Choroid plexus epithelial cell (primary cell): ENCODE results near the gene MNX1.

Source experiments
- DNase-seq: peaks from one replicate; pipeline ENCODE4 v3.0.0-alpha.2; 2010; ENCODE audit warnings: low read depth
- H3K4me3 ChIP-seq: 2 replicates; pipeline ENCODE4 v1.5.1; 2011; ENCODE audit warnings: low read depth, mild to moderate bottlenecking, control low read depth, low read length, moderate library complexity
- CTCF ChIP-seq: conservative IDR thresholded peaks from 2 replicates; pipeline ENCODE4 v1.5.1; 2011; ENCODE audit warnings: low read depth, mild to moderate bottlenecking, control low read depth, inconsistent platforms, low read length, moderate library complexity

MNX1 gene

GRCh38 chr7:156989766-156990535 is 20.5 kb downstream of the MNX1 start:
- TF ChIP-seq CTCF: no peak
- no peak overlapping the region for H3K4me3 ChIP-seq
- DNase-seq: no peak

- H3K4me3 ChIP-seq: no peak overlapping the region
- TF ChIP-seq CTCF: no peak
- no peak for DNase-seq
Observed at GRCh38 chr7:156988343-156989185, 21.9 kb downstream of the MNX1 start.

GRCh38 chr7:156986378-156986777 is 24.1 kb downstream of the MNX1 start:
- DNase-seq: no peak
- no peak for TF ChIP-seq CTCF
- H3K4me3 ChIP-seq: no peak overlapping the region

- H3K4me3 ChIP-seq: no peak overlapping the region
- DNase-seq: no peak
- TF ChIP-seq CTCF: no peak
Observed at GRCh38 chr7:156985101-156985992, 25.1 kb downstream of the MNX1 start.

- peak; percentile 58 for DNase-seq
- H3K4me3 ChIP-seq: peak overlapping the region; percentile 27
Observed at GRCh38 chr7:156984174-156984891, 26.1 kb downstream of the MNX1 start.

More at GRCh38 chr7:156984174-156984891, 26.1 kb downstream of the MNX1 start:
- TF ChIP-seq CTCF: no peak
